Gastrocnemius medialis (tissue), 4 donors: ENCODE measurements around the gene BCAT1. TPM values are rescaled to one million over a fixed set of nuclear protein-coding genes. Genes with fewer than 3 reads are reported as not detected.
"Not testable (repeated sequence)": the region's sequence is repeated elsewhere in the genome, so short reads cannot be mapped to it uniquely, and the experiment has no call there.

ENCODE experiments used
- ATAC-seq, 2 donors: fragments of 150-250 bp; one replicate each; pipeline ENCODE4 v1.9.1; 2016
- DNase-seq, 2 donors: peaks; one replicate each; pipeline ENCODE4 v3.0.0-alpha.2; 2019
- H3K27ac ChIP-seq, 4 donors: fragments of 200-600 bp; sonication (generic); 1 replicate in 1 of 4; 2 replicates in 3 of 4; pipeline ENCODE4 v1.5.1; 2016 to 2018; ENCODE audit warnings: mild to moderate bottlenecking in 2 of 4, moderate library complexity in 1 of 4
- H3K27me3 ChIP-seq, 3 donors: fragments of 200-600 bp; sonication (generic) in 2 of 3; 1 replicate in 1 of 3; 2 replicates in 2 of 3; pipeline versions ENCODE4 v1.5.1 to v1.6.0; 2016 to 2019; ENCODE audit warnings: mild to moderate bottlenecking in 1 of 3, moderate library complexity in 1 of 3
- H3K36me3 ChIP-seq, 2 donors: fragments of 200-600 bp; sonication (generic) in 1 of 2; one replicate each; pipeline ENCODE4 v1.5.1; 2017 to 2018
- H3K4me1 ChIP-seq, 2 donors: fragments of 200-600 bp; sonication (generic) in 1 of 2; one replicate each; pipeline ENCODE4 v1.5.1; 2016 to 2017; ENCODE audit warnings: mild to moderate bottlenecking in 2 of 2
- H3K4me3 ChIP-seq, 4 donors: fragments of 200-600 bp; sonication (generic) in 3 of 4; 1 replicate in 1 of 4; 2 replicates in 3 of 4; pipeline ENCODE4 v1.5.1; 2016 to 2019; ENCODE audit warnings: mild to moderate bottlenecking in 2 of 4
- H3K9me3 ChIP-seq, 3 donors: fragments of 200-600 bp; sonication (generic) in 2 of 3; 1 replicate in 1 of 3; 2 replicates in 2 of 3; pipeline ENCODE4 v1.5.1; 2016 to 2019
- POLR2A ChIP-seq, 2 donors: fragments of 450-650 bp; IDR thresholded peaks; one replicate each; pipeline ENCODE4 v1.6.1; 2017; ENCODE audit warnings: antibody characterized with exemption in 2 of 2, mild to moderate bottlenecking in 2 of 2, moderate library complexity in 2 of 2
- in situ Hi-C, 4 donors: fragments of 200-750 bp; cut with MboI; loops; one replicate each; pipeline versions ENCODE4 v1.15.0 to v1.8.0; 2017; ENCODE audit warnings: low sequenced_read_pairs in 4 of 4
- intact Hi-C: fragments of 100-400 bp; cut with DNase I; formaldehyde crosslinking; loops from one replicate; pipeline ENCODE4 v1.15.1; 2023; ENCODE audit warnings: low total_unique reads
- total RNA-seq, 4 donors: library from RNA; depleted of rRNA; stranded (reverse); fragments of >200 nt; gene quantifications; one replicate each; pipeline versions ENCODE4 v1.1.0 to v1.2.3, GENCODE V29; 2016
- TF ChIP-seq, protein P1 (sequence below), 5 experiments: fragments of 450-650 bp in 3 of 5; fragments of 200-600 bp in 2 of 5; sonication (generic) in 2 of 5; IDR thresholded peaks in 4 of 5; conservative IDR thresholded peaks in 1 of 5; 1 replicate in 4 of 5; 2 replicates in 1 of 5; pipeline ENCODE4 v1.5.1; 2016 to 2019; ENCODE audit warnings: antibody characterized with exemption in 5 of 5, mild to moderate bottlenecking in 3 of 5, moderate library complexity in 3 of 5

Gene BCAT1
- total RNA-seq, 4 donors from 2014 or later = 1.6 to 7.5 (median 3.9) TPM

DNA sequence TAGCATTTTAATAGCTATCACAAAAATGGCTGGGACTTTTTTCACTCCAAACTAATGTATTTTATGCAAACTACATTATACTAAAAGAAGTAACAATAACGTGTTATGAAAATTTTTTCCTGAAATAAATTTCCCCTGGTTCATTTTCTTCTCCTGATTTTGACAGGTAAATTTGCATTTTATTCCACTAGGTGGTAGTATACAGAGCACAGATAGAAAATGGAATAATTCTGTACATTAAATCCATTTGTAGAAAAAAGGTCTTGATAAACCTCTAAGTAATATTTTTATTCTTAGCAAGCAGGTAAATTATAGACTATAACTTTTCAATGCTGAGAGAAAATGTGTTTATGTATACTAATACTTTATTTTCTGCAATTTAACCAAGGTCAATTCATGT is 96.5 kb downstream of the BCAT1 start:
- in situ Hi-C loops (no loop called here), intact Hi-C loops (no loop called here)
- Histone ChIP-seq H3K27me3 (no peaks in the 10 kb centered on the region), H3K4me3 (no peak overlapping the region), H3K27ac (no peak overlapping the region), H3K4me1 (no peaks in the 10 kb centered on the region), H3K9me3 (no peaks in the 10 kb centered on the region), H3K36me3 (no peaks in the 10 kb centered on the region)
- DNase-seq (no peak), ATAC-seq (no peak)
- TF ChIP-seq, protein P1, sequence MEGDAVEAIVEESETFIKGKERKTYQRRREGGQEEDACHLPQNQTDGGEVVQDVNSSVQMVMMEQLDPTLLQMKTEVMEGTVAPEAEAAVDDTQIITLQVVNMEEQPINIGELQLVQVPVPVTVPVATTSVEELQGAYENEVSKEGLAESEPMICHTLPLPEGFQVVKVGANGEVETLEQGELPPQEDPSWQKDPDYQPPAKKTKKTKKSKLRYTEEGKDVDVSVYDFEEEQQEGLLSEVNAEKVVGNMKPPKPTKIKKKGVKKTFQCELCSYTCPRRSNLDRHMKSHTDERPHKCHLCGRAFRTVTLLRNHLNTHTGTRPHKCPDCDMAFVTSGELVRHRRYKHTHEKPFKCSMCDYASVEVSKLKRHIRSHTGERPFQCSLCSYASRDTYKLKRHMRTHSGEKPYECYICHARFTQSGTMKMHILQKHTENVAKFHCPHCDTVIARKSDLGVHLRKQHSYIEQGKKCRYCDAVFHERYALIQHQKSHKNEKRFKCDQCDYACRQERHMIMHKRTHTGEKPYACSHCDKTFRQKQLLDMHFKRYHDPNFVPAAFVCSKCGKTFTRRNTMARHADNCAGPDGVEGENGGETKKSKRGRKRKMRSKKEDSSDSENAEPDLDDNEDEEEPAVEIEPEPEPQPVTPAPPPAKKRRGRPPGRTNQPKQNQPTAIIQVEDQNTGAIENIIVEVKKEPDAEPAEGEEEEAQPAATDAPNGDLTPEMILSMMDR (IDR thresholded peaks at IDR 0.05 in 4 of 5, conservative IDR thresholded peaks at IDR 0.05 in 1 of 5) = no peak
- TF ChIP-seq POLR2A (IDR thresholded peaks at IDR 0.05) = no peak

DNA sequence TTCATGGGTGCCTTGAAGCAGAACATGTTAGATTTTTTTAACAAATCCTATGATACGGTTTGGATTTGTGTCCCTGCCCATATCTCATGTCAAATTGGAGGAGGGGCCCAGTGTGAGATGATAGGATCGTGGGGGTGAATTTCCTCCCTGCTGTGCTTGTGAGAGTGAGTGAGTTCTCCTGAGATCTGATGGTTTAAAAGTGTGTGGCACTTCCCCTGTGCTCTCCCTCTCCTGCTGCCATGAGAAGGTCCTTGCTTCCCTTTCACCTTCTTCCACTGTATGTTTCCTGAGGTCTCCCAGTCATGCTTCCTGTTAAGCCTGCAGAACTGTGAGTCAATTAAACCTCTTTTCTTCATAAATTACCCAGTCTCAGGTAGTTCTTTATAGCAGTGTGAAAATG is 97.0 kb downstream of the BCAT1 start:
- DNase-seq, H3K27me3 ChIP-seq, intact Hi-C loops, H3K36me3 ChIP-seq, H3K4me3 ChIP-seq, H3K4me1 ChIP-seq, in situ Hi-C loops, H3K9me3 ChIP-seq, ATAC-seq, H3K27ac ChIP-seq: not testable (repeated sequence)

DNA sequence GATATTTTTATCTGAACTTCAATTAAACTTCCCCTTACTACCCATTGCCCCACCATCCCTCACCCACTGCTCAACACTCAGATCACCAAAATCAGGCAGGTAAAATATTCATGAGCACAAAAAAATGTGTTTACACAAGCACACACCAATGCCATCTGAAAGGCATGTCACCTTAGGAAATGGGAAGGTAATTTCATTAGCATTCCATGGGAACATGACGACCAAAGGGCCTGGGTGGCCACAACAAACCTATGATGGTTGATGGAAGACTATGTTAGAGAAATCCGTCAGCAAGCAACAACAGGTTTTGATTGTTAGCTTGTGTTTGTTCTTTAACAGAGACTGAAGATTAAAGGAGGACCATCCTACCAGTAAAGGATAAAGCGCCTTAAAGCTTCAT is 97.6 kb downstream of the BCAT1 start:
- no peaks in the 10 kb centered on the region for H3K4me1 ChIP-seq
- no peak for TF ChIP-seq POLR2A (IDR thresholded peaks at IDR 0.05)
- TF ChIP-seq, protein P1 (IDR thresholded peaks at IDR 0.05 in 4 of 5, conservative IDR thresholded peaks at IDR 0.05 in 1 of 5) = no peak
- in situ Hi-C loops = no loop called here
- intact Hi-C loops = no loop called here
- H3K36me3 ChIP-seq = no peaks in the 10 kb centered on the region
- ATAC-seq = no peak
- H3K27me3 ChIP-seq = no peaks in the 10 kb centered on the region
- DNase-seq = no peak
- no peak overlapping the region for H3K27ac ChIP-seq
- H3K4me3 ChIP-seq = no peak overlapping the region
- H3K9me3 ChIP-seq = no peaks in the 10 kb centered on the region

DNA sequence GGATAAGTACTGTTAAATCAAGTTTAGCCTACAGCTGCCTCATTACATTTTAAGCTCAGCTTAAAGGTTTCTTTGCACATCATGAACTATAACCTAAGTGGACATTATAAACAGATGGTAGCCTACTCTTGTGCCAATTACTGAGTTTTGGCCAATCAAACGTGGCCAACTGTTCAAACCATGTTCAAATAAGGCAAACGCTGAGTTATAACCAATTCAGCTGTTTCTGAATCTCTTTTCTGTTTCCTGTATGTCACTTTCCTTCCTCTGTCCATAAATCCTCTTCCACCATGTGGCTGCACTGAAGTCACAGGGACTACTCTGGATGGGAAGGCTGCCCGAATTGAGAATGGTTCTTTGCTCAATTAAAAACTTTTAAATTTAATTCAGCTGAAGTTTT is 98.4 kb downstream of the BCAT1 start:
- TF ChIP-seq, protein P1 (IDR thresholded peaks at IDR 0.05 in 4 of 5, conservative IDR thresholded peaks at IDR 0.05 in 1 of 5) = no peak
- TF ChIP-seq POLR2A (IDR thresholded peaks at IDR 0.05) = no peak
- in situ Hi-C loops = no loop called here

DNA sequence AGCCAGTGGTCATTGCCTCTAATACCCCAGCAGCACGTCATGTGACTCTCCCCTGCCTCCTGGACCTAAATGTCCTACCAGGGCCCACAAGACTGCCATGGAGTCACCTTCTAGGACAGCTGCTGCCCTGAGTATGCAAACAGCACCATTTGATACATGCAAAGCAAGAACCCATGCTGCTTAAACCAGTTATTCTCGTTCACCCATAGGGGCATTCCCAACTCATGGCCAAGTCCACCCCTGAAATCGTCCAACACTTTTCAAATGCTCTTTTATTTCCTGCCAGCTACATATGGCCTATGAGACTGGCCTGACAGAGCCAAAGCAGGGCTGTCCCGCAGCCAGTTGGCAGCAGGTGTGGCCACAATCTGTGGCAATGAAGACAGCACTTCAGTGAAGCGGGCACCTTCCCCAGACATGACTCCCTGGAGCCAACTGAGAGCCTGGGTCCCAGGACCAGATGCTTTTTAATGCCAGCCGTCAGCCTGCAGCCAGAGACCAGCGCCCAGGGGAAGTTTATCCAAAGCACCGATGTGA is 99.9 kb downstream of the BCAT1 start:
- Histone ChIP-seq H3K27me3 (no peaks in the 10 kb centered on the region), H3K4me1 (no peaks in the 10 kb centered on the region), H3K9me3 (no peaks in the 10 kb centered on the region), H3K36me3 (no peaks in the 10 kb centered on the region), H3K27ac (no peak overlapping the region), H3K4me3 (no peak overlapping the region)
- intact Hi-C loops (no loop called here), in situ Hi-C loops (no loop called here)
- DNase-seq (no peak), ATAC-seq (no peak)
- TF ChIP-seq, protein P1 (IDR thresholded peaks at IDR 0.05 in 4 of 5, conservative IDR thresholded peaks at IDR 0.05 in 1 of 5) = no peak
- no peak for TF ChIP-seq POLR2A (IDR thresholded peaks at IDR 0.05)

More for the DNA sequence above, 98.4 kb downstream of the BCAT1 start:
- Histone ChIP-seq H3K4me3 (no peak overlapping the region), H3K36me3 (no peaks in the 10 kb centered on the region), H3K27me3 (no peaks in the 10 kb centered on the region), H3K27ac (no peak overlapping the region), H3K9me3 (no peaks in the 10 kb centered on the region), H3K4me1 (no peaks in the 10 kb centered on the region)
- no peak for ATAC-seq
- intact Hi-C loops = no loop called here
- no peak for DNase-seq
